ENCODE results near the gene SRPK2.

DNA sequence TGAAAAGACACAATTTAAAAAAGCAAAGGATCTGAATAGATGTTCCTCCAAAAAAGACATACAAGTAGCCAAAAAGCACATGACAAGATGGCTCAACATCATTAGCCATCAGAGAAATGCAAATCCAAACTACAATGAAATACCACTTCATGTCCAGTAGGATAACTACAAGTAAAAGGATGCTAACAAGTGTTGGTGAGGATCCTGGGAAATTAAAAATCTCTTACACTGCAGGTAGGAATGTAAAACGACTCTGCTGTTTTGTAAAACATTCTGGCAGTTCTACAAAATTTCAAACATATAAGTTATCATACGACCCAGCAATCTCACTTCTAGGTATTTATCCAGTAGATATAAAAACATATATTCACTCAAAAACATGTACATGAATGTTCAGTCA is 161.3 kb downstream of the SRPK2 start:
- TF ChIP-seq, protein P1, sequence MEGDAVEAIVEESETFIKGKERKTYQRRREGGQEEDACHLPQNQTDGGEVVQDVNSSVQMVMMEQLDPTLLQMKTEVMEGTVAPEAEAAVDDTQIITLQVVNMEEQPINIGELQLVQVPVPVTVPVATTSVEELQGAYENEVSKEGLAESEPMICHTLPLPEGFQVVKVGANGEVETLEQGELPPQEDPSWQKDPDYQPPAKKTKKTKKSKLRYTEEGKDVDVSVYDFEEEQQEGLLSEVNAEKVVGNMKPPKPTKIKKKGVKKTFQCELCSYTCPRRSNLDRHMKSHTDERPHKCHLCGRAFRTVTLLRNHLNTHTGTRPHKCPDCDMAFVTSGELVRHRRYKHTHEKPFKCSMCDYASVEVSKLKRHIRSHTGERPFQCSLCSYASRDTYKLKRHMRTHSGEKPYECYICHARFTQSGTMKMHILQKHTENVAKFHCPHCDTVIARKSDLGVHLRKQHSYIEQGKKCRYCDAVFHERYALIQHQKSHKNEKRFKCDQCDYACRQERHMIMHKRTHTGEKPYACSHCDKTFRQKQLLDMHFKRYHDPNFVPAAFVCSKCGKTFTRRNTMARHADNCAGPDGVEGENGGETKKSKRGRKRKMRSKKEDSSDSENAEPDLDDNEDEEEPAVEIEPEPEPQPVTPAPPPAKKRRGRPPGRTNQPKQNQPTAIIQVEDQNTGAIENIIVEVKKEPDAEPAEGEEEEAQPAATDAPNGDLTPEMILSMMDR (IDR thresholded peaks at IDR 0.05): no peak
- no peak for TF ChIP-seq POLR2AphosphoS5 (IDR thresholded peaks at IDR 0.05)
- TF ChIP-seq EP300 (IDR thresholded peaks at IDR 0.05): no peak
- no peak for TF ChIP-seq POLR2A (IDR thresholded peaks at IDR 0.05)
